ENCODE measurements around the gene VSTM2B.

- TF ChIP-seq, protein P1, sequence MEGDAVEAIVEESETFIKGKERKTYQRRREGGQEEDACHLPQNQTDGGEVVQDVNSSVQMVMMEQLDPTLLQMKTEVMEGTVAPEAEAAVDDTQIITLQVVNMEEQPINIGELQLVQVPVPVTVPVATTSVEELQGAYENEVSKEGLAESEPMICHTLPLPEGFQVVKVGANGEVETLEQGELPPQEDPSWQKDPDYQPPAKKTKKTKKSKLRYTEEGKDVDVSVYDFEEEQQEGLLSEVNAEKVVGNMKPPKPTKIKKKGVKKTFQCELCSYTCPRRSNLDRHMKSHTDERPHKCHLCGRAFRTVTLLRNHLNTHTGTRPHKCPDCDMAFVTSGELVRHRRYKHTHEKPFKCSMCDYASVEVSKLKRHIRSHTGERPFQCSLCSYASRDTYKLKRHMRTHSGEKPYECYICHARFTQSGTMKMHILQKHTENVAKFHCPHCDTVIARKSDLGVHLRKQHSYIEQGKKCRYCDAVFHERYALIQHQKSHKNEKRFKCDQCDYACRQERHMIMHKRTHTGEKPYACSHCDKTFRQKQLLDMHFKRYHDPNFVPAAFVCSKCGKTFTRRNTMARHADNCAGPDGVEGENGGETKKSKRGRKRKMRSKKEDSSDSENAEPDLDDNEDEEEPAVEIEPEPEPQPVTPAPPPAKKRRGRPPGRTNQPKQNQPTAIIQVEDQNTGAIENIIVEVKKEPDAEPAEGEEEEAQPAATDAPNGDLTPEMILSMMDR (conservative IDR thresholded peaks at IDR 0.05) = no peak
- TF ChIP-seq ZFX (IDR thresholded peaks at IDR 0.05) = no peak
These were observed 5.7 kb downstream of the VSTM2B start for GRCh38 chr19:29531458-29532025.

All from C4-2B (cell line).